Astrocyte (in vitro differentiated cells and primary cell): ENCODE data around the gene CFAP52.
"Not testable (repeated sequence)": the region's sequence is repeated elsewhere in the genome, so short reads cannot be mapped to it uniquely, and the experiment has no call there.

ENCODE experiments used
- EZH2 ChIP-seq: IDR thresholded peaks from 2 replicates; pipeline ENCODE4 v1.6.1; 2012; ENCODE audit warnings: mild to moderate bottlenecking, low read length, inconsistent platforms; ENCODE audit not compliant: insufficient read depth
- TF ChIP-seq, protein P1 (sequence below): IDR thresholded peaks from 2 replicates; pipeline ENCODE4 v1.5.1; 2011; ENCODE audit warnings: low read depth, mild to moderate bottlenecking, inconsistent platforms, low read length, moderate library complexity; ENCODE audit not compliant: insufficient read depth

DNA sequence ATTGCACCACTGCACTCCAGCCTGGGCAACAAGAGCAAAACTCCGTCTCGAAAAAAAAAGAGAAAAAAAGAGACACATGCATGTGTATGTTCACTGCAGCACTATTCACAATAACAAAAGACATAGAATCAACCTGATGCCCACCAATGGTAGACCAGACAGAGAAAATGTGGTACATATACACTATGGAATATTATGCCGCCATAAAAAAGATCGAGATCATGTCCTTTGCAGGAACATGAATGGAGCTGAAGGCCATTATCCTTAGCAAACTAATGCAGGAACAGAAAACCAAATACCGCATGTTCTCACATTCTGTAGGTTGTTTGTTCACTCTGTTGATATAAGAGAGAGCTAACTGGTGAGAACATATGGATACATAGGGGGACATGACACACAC lies 9.7 kb upstream of the CFAP52 start:
- TF ChIP-seq EZH2, result not testable (repeated sequence)
- TF ChIP-seq, protein P1, sequence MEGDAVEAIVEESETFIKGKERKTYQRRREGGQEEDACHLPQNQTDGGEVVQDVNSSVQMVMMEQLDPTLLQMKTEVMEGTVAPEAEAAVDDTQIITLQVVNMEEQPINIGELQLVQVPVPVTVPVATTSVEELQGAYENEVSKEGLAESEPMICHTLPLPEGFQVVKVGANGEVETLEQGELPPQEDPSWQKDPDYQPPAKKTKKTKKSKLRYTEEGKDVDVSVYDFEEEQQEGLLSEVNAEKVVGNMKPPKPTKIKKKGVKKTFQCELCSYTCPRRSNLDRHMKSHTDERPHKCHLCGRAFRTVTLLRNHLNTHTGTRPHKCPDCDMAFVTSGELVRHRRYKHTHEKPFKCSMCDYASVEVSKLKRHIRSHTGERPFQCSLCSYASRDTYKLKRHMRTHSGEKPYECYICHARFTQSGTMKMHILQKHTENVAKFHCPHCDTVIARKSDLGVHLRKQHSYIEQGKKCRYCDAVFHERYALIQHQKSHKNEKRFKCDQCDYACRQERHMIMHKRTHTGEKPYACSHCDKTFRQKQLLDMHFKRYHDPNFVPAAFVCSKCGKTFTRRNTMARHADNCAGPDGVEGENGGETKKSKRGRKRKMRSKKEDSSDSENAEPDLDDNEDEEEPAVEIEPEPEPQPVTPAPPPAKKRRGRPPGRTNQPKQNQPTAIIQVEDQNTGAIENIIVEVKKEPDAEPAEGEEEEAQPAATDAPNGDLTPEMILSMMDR, result not testable (repeated sequence)
